ENCODE data around the gene LMF2. TPM values are rescaled to one million over a fixed set of nuclear protein-coding genes. Genes with fewer than 3 reads are reported as not detected.
"Not testable (repeated sequence)": the region's sequence is repeated elsewhere in the genome, so short reads cannot be mapped to it uniquely, and the experiment has no call there.

Gene LMF2, protein sequence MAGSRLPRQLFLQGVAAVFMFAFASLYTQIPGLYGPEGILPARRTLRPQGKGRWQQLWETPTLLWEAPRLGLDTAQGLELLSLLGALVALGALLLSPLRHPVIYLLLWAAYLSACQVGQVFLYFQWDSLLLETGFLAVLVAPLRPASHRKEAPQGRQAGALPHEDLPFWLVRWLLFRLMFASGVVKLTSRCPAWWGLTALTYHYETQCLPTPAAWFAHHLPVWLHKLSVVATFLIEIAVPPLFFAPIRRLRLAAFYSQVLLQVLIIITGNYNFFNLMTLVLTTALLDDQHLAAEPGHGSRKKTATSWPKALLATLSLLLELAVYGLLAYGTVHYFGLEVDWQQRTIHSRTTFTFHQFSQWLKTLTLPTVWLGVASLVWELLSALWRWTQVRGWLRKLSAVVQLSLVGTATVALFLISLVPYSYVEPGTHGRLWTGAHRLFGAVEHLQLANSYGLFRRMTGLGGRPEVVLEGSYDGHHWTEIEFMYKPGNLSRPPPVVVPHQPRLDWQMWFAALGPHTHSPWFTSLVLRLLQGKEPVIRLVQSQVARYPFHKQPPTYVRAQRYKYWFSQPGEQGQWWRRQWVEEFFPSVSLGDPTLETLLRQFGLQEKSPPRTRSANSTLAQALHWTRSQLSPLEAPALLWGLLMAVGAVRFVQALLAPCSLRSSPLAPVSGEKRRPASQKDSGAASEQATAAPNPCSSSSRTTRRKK
- 22.3 and 32.0 TPM in 2 replicates for polyA plus RNA-seq (2014; cell fraction: cytosol; rRNA removed)
- polyA plus RNA-seq (2014; cell fraction: nucleus; rRNA removed) = 426 and 427 TPM in 2 replicates

DNA sequence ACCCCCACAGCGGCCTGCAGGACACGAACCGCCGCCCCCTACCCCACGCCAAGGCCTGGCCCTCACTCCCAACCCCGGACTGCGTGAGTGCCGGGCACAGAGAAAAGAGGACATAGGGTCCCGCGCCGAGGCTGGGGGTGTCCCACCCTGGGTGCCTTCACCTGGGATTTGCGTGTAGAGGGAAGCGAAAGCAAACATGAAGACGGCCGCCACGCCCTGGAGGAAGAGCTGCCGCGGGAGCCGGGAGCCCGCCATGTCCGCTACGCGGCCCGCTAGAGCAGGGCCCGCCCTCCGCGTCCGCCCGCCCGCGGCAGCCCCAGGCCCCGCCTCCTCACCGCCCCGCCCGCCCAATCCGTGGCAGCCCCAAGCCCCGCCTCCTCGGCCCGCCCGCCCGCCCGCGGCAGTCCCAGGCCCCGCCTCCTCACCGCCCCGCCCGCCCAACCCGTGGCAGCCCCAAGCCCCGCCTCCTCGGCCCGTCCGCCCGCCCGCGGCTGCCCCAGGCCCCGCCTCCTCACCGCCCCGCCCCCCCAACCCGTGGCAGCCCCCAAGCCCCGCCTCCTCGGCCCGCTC is at the start of gene LMF2:
Gene LMF2 (minus strand): TSS at position 282 of the 570 bp plus-strand sequence. CDS start 27 bp downstream, at position 255.
- peak; percentile 73 for DNase-seq (ENCODE audit: low spot score)

DNA sequence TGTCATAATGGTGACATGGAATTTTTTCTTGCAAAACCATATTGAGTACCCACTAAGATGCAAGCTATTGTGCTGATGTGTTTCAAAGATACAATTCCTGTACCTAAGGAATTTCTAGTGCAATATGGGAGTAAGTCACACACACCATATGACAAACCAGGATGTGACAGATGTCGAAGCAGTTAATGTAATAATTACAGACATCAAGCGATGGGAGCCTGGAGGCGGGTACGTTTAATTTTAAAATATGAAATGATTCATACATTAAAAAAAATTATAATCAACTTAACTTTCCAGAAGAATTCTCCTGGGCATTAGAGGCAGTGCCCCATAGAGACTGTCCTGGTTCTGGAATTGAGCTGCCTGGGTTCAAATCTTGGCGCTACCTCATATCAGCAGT is 49.2 kb upstream of the LMF2 start:
- no peak for DNase-seq (ENCODE audit: low spot score)

DNA sequence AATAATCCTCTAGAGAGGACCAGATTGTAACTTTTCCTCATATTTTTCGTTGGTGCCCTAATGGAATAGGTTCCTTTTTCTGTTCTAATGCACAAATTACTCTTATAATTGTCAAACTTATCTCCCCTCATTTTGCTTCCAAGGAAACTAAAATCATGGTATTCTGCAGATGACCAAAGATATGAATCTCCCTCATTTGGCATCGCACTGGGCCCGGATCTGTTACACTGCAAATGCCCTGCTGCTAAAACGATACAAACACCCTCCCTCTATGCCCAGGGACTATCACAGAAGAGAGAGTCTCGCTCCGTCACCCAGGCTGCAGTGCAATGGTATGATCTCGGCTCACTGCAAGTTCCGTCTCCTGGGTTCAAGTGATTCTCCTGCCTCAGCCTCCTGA is 45.8 kb upstream of the LMF2 start:
- no peak for DNase-seq (ENCODE audit: low spot score)

DNA sequence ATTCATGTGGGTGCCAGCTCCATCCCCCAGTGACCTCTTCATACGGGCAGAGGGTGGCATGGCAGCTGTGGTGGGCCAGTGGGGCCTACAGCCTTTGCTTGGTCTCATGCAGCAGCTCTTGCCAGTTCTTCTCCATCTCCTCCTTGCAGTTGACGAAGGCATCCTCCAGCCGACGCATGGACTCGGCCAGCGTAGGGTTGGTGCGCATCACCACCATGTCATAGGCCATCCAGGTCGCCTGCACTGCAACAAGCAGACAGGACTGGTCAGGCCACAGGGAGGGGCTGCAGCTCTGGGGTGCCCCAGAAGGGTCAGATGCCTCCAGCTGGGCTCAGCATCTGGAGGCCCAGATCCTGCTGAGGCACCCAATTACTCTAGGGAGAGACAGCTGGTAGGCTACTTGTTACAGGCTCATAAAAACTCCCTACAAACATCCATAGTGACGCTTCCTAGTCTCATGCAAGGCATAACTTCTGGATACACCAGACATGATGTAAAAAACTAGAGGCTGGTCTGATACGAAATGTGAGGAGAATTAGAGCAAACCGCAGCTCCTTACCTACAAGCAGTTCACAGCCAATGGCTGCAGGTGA is 43.8 kb upstream of the LMF2 start:
- no peak for DNase-seq (ENCODE audit: low spot score)

DNA sequence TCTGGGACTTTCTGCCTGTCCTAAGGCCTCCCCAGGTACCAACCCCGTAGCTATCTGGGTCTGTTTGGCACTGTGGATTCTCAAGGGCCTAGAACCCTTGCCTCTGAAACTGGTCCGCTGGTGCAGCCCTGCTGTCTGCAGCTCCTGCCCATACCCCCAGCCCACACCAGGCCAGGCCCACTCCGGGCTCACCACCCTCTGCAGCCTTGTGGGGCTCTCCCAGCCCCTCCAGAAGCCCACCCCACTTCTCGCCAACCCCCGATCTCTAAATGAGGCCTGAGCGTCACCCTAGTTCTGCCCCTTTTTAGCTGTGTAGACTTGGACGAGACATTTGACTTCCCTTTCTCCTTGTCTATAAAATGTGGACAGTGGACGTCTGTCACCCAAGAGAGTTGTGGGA is 42.9 kb upstream of the LMF2 start:
- DNase-seq (ENCODE audit: low spot score) = no peak

DNA sequence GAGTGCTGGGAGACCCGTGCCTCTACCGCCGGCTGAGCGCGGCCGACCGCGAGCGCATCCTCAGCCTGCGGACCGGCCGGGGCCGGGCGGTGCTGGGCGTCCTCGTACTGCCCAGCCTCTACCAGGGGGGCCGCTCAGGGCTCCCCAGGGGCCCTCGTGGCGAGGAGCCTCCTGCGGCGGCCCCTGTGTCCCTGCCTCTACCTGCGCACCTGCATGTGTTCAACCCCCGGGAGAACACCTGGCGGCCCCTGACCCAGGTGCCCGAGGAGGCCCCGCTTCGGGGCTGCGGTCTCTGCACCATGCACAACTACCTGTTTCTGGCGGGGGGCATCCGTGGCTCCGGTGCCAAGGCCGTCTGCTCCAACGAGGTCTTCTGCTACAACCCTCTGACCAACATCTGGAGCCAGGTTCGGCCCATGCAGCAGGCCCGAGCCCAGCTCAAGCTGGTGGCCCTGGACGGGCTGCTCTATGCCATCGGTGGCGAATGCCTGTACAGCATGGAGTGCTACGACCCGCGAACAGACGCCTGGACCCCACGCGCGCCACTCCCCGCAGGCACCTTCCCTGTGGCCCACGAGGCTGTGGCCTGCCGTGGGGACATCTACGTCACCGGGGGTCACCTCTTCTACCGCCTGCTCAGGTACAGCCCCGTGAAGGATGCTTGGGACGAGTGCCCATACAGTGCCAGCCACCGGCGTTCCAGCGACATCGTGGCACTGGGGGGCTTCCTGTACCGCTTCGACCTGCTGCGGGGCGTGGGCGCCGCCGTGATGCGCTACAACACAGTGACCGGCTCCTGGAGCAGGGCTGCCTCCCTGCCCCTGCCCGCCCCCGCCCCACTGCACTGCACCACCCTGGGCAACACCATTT is 41.7 kb upstream of the LMF2 start:
- no peak for DNase-seq (ENCODE audit: low spot score)

DNA sequence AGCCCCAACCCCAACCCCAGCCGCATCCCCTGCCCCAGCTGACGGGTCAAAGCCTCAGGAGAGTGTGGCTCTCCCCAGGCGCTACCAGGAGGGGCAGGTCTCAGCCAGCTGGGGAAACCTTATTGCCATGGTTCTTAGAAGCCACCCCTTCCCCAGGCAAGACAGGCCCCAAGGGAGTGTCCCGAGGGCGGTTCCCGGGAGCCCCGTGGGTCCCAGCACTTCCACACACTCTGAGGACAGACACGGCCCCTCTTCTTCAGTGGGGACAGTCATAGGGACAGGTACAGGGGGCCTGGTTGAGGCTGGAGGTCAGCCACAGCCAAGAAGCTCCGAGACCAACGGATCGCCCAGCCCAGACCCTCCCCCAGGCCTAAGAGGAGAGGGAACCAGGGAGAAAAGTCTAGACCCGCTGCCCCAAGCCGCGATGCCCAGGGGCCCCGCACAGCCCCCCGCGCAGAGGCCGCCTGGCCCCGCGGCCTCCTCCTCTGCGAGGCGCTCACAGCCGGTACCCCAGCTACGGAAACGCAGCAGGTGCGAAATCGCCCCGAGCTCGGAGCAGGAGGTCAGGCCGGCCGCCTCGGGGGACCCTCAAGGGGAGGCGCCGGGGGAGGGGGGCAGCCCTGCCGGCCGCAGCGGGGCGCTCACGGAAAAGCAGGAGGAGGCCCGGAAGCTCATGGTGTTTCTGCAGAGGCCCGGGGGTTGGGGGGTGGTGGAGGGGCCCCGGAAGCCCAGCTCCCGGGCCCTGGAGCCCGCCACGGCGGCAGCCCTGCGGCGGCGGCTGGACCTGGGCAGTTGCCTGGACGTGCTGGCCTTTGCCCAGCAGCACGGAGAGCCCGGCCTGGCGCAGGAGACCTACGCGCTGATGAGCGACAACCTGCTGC is 40.8 kb upstream of the LMF2 start:
- DNase-seq (ENCODE audit: low spot score) = no peak

DNA sequence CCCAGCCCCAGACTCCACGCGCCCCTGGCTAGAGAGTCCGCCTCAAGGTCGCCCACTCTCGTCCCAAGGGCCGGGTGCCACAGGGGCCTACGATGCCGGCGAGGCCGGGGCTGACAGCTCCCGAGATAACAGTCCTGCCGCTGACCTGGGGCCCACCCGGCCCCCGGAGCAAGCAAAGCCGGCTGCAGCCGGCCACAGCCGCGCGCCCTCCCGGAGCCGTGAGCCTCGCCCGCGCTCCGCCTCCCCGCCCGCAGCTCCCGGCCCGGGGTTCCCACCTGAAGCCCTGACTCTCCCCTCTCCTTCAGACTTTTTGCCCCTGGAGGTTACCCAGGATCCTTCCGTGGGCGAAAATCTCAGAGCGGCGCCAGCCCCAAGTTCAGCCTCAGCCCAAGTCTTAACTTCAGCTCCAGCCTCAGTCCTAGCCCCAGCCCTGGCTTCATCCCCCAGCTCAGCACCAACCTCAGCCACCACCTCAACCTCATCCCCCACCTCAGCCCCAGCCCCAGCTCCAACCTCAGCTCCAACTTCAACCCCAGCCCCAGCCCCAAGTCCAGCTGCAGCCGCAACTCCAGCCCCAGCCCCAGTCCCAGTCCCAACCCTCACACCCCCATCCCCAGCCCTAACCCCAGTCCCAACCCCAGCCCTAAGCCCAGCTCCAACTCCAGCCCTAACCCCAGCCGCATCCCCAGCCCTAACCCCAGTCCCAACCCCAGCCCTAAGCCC is 39.9 kb upstream of the LMF2 start:
- DNase-seq (ENCODE audit: low spot score) = no peak

DNA sequence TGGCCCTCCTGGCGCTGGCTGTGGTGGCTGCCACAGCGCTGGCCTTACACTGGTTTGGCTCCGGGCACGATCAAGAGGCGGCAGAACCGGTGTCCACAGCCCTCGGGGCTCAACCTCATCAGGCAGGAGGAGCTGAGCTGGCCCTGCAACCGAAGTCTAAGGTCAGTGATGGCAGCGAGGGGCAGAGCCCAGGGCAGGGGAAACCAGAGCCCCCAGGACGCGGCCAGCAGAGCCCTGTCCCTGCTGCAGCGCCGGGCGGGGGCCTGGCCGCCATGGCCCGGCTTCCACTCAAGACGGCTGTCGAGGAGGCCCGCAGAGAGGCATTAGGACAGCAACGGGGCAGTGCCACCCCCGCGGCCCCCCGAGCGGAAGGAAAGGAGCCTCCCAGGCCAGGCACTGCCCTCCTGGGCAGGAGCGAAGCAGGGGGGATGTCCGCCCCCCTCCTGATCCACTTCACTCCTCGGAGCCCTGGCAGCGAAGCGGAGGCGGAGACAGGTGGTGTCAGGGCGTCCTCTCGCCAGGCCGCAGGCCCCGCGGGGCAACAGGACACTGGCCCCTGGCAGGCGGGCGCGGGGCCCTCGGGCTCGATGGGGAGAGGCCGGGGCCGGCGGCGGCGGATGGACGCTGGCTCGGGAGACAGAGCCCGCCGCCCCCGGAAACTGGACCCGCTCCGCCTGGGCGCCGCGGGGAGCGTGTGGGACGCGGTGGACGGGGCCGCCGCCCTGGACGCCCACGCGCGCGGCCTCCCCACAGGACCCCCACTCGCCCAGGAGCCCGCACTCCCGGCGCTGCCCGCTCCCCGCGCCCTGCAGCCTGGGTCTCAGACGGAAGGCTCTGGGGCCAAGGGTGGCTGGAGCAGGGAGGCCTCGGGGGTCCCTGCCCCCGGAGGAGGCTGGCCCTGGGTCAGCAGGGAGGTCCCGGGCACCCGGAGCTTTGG is 39.1 kb upstream of the LMF2 start:
- no peak for DNase-seq (ENCODE audit: low spot score)

DNA sequence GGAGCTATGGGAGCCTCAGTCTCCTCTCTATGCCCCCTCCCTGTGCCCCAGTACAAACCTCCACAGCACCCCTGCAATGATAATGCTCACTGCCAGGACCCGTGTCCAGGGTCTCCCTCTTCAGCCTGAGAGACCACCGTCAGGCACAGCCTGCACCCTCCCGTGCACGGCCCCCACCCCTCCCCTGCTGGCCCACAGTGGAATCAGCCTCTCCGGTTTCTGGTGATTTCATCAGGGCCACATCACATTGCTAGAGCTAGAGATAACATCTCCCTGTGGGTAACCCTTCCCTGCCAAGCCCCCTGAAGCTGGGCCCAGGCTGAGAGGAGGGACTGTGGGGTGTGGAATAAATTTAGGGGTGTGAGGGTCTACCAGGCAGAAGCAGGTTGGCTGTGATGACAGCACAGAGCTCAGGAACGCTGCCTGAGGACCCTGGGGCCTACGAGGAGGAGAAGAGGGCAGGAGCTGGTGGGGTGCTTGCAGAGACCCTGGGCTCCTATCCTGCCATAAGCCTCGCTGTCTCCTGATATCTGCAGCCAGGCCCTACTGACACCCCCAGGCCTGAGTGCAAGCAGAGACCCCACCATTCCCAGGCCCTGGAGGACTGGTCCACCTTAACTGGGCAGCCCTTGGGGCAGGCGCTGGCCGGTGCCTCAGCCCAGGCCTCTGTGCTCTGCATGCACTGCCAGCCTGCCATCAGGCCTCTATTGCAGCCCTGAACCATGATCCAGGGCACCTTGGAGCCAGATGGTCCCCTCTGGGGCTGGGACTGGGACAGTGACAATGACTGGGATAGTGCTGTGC is 38.2 kb upstream of the LMF2 start, which contains the start of gene KLHDC7B:
Gene KLHDC7B (plus strand): TSS at position 378 of the 804 bp plus-strand sequence. CDS start 345 bp downstream, at position 723.
- DNase-seq (ENCODE audit: low spot score) = no peak

DNA sequence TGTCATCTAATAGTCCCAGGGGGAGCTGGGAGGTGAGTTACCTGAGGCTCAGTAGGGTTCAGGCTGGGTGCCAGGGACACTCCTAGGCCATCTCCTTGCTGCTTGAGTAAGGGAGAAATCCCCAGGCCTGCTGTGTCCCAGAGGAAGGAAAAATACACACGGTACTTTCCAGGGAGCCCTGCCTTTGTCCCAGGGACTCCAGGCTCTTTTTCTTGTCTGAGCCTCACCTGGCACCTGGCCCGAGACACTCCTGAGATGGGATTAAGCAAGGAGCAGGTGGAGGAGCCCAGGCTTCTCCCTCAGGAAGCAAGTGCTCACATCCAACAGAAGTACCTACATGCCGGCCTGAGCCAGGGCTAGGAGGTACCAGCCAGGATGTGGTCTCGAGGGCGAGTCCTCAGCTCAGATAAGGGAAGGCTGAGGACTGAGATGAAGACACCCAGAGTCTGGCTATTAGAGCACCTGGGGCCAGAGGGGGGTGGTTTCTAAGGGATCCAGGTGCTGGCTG is 37.3 kb upstream of the LMF2 start:
- DNase-seq (ENCODE audit: low spot score) = no peak

DNA sequence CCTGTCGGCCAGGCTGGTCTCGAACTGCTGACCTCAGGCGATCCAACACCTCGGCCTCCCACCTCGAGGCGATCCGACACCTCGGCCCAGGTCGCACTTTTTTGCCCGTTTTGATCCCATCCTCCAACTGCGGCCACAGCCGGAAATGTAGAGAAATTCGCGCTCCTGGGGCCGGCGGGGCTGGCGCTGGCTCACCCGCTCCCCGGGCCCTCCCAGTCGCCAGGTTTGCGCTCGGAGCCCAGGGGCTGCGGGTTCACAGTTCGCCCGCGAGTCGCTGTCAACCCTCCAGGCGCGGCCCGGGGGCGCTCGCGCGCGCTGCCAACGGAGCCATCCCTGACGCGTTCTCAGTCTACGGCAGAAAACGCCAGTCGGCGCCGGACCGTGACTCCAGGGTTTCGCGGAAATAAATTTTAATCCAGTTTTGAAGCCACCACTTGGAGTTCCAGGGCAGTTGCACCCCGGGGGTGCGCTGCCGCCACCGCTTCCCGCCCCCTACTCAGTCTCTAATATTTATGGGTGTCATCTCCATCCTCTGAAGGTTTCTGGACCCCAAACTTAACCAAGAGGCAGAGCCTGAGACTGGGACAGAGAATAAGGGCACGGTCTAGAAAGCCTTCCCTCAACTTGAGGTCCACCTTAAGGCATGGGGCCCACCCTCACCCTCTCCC is 36.7 kb upstream of the LMF2 start:
- DNase-seq (ENCODE audit: low spot score) = peak; percentile 68

DNA sequence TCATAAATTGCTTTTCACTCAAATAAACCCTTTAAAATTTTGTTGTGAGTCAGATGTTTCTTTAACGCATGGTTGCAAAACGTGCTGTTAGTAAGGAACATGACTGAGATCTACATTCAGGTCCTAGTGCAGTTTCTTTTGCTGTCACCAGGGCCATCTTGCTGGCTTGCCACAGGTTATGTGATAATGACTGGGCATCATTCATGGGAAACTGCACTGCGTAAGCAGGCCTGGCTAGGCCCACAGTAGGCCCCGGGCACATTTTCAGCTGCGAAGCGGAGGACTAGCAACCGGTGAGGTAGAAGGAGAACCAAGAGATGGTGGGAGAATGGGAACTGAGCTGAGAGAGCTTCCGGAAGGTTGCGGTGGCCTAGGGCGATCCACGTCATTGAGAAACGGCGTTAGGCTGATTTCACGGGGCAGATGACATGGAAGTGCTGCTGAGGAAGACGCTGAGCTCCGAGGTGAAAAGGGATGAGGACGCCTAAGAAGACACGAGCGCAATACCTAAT is 35.0 kb upstream of the LMF2 start:
- DNase-seq (ENCODE audit: low spot score) = no peak

DNA sequence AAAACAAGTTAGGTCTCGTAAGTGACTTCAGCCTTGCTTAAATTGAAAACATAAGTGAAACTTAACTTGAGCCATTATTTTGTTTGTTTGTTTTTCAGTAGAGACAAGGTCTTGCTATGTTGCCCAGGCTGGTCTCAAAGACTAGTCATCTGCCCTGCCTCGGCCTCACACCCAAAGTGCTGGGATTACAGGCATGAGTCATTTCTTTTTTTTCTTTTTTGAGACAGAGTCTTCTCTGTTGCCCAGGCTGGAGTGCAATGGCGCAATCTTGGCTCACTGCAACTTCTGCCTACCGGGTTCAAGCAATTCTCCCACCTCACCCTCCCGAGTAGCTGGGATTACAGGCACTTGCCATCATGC is 34.1 kb upstream of the LMF2 start:
- DNase-seq (ENCODE audit: low spot score) = not testable (repeated sequence)

DNA sequence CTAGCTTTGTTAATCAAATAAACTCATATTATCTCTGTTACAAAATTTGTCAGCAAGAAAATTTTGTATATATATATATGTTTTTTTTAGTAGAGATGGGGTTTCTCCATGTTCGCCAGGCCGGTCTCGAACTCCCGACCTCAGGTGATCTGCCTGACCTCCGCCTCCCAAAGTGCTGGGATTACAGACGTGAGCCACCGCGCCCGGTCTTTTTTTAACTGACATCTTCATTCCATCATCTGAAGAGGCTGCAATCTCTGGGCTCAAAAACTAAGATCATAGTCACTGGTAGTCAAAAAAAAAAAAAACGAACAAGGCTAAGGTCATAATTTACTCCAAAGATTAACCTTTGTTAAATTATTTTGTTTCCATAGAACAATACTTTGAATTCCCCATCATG is 32.9 kb upstream of the LMF2 start:
- DNase-seq (ENCODE audit: low spot score) = no peak

DNA sequence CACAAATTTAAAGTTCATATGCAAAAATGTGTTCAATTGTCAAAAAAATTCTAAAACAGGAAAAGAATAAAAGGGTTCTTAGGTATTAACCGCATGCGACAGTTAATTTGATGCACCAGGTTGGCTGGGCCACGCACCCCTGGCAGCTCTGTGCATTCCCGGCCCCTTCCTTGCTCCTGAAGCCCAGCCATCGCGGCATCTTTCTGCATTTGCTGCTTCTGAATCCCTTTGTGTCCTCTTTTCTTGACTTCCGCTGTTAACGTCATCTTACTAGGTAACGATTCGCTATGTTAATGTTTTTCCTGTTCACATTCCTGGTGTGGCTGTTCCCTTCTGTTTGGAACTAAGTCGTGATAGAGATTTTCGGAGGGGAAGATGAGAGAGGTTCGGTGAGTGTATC is 30.3 kb upstream of the LMF2 start:
- no peak for DNase-seq (ENCODE audit: low spot score)

All from SK-N-DZ (cell line).